ENCODE data around the gene LRRFIP1.

LRRFIP1 gene

DNA sequence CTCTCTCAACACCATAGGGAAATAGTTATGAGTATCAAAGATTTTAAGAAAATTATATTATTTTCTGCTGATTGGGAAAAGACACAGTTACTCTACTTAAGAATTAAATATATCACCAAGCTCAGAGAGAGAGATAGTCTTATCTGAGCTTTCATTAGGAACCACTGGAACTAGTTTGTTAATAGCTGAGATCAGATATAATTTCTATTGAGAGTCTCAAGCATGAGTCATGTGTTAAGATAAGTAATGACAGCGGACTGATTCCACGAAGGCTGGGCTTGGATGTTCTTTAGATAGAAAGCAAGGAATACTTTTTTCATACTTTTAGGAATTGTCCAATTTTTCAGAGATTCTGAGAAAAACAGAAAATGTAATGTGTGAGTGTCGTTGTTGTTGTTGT lies 126.8 kb downstream of the LRRFIP1 start:
- Histone ChIP-seq H3K27ac (ENCODE audit: low read length) (no peak overlapping the region), H3K27me3 (ENCODE audit: insufficient read depth, low read length, poor library complexity) (no peaks in the 10 kb centered on the region), H3K36me3 (ENCODE audit: insufficient read depth, low read length) (peaks cover 84% of the 10 kb centered on the region), H2AFZ (ENCODE audit: low read depth, low read length) (no peak overlapping the region), H3K79me2 (ENCODE audit: insufficient read depth, low read length) (no peaks in the 10 kb centered on the region), H3K9ac (ENCODE audit: low read depth, low read length) (no peak overlapping the region), H3K9me3 (ENCODE audit: insufficient read depth, low read length, severe bottlenecking) (no peaks in the 10 kb centered on the region), H3K4me1 (ENCODE audit: insufficient read depth, low read length) (no peaks in the 10 kb centered on the region), H3K4me3 (ENCODE audit: low read depth in 1 of 2, low read length in 2 of 2) (no peak overlapping the region), H4K20me1 (ENCODE audit: insufficient read depth, low read length) (0 out of 2 replicates have a peak, but pooled peaks cover 4% of the 10 kb centered on the region), H3K4me2 (ENCODE audit: insufficient read depth, low read length) (no peak overlapping the region)
- ATAC-seq (ENCODE audit: insufficient read depth, low read depth) (no peak), DNase-seq (no peak)
- TF ChIP-seq EZH2 (IDR thresholded peaks at IDR 0.05; ENCODE audit: borderline replicate concordance, low read depth, low read length, severe bottlenecking): no peak
- no peak for TF ChIP-seq CTCF (IDR thresholded peaks at IDR 0.05; ENCODE audit: borderline replicate concordance, extremely low read depth, low read length, poor library complexity, severe bottlenecking)

DNA sequence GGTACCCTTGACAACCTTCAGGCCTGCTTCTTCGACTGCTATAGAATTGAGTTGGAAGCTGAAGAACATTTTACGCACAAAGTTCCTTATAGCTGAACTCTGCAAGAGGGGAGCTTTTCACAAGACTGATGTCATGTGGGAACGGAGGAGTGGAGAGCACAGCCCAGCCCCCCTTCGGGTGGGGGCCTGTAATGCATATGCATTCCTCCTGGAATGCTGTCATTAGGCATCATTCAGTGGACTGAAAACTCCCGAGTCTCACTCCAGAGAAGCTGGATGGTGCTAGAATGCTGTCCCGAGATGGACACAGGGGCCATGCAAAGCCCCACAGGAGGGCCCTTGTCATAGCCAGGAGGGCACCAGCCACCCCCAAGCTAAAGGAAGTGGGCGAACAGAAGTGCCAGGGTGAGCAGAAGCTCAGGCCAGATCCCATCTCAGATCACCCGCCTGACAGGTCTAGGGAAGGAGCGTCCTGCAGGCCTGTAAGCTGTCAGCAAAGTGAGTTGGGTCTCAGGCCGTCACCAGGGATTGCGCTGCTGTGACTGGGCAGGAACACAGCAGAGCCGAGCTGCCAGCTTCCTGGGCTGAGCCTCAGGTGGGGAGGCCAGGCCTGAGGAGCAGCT lies 127.3 kb downstream of the LRRFIP1 start:
- H3K27ac ChIP-seq (ENCODE audit: low read length): no peak overlapping the region
- H3K9ac ChIP-seq (ENCODE audit: low read depth, low read length): no peak overlapping the region
- no peaks in the 10 kb centered on the region for H3K79me2 ChIP-seq (ENCODE audit: insufficient read depth, low read length)
- H3K9me3 ChIP-seq (ENCODE audit: insufficient read depth, low read length, severe bottlenecking): no peaks in the 10 kb centered on the region
- H4K20me1 ChIP-seq (ENCODE audit: insufficient read depth, low read length): 0 out of 2 replicates have a peak, but pooled peaks cover 4% of the 10 kb centered on the region
- no peak overlapping the region for H2AFZ ChIP-seq (ENCODE audit: low read depth, low read length)
- H3K4me3 ChIP-seq (ENCODE audit: low read depth in 1 of 2, low read length in 2 of 2): no peak overlapping the region
- H3K4me2 ChIP-seq (ENCODE audit: insufficient read depth, low read length): no peak overlapping the region
- H3K27me3 ChIP-seq (ENCODE audit: insufficient read depth, low read length, poor library complexity): no peaks in the 10 kb centered on the region
- TF ChIP-seq EZH2 (IDR thresholded peaks at IDR 0.05; ENCODE audit: borderline replicate concordance, low read depth, low read length, severe bottlenecking): no peak
- no peak for TF ChIP-seq CTCF (IDR thresholded peaks at IDR 0.05; ENCODE audit: borderline replicate concordance, extremely low read depth, low read length, poor library complexity, severe bottlenecking)
- H3K4me1 ChIP-seq (ENCODE audit: insufficient read depth, low read length): no peaks in the 10 kb centered on the region
- H3K36me3 ChIP-seq (ENCODE audit: insufficient read depth, low read length): peaks cover 84% of the 10 kb centered on the region
- ATAC-seq (ENCODE audit: insufficient read depth, low read depth) (no peak), DNase-seq (no peak)

DNA sequence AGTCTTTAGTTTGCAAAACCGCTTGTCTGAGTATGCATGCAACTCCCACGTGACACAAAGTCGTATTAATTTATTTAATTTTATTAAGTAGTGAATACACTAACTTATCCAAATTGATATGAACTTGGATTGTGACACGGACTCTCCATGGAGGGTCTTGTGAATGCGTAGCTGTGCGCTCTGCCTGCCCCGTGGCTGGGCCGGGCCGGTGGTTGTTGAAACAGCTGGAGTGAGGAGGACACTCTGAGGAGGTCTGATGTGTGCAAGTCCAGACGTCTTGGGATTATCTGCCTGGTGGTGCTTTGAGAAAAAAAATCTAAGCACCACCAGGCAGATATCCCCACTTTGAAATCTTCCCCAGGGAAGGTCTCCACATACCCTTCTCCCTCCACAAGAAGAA lies 130.2 kb downstream of the LRRFIP1 start:
- Histone ChIP-seq H3K9me3 (ENCODE audit: insufficient read depth, low read length, severe bottlenecking) (no peaks in the 10 kb centered on the region), H3K4me3 (ENCODE audit: low read depth in 1 of 2, low read length in 2 of 2) (no peak overlapping the region), H3K79me2 (ENCODE audit: insufficient read depth, low read length) (no peaks in the 10 kb centered on the region), H3K36me3 (ENCODE audit: insufficient read depth, low read length) (peaks cover 83% of the 10 kb centered on the region), H4K20me1 (ENCODE audit: insufficient read depth, low read length) (0 out of 2 replicates have a peak, but pooled peaks cover 1% of the 10 kb centered on the region), H3K9ac (ENCODE audit: low read depth, low read length) (no peak overlapping the region), H3K27me3 (ENCODE audit: insufficient read depth, low read length, poor library complexity) (no peaks in the 10 kb centered on the region), H3K4me1 (ENCODE audit: insufficient read depth, low read length) (no peaks in the 10 kb centered on the region), H3K27ac (ENCODE audit: low read length) (no peak overlapping the region), H2AFZ (ENCODE audit: low read depth, low read length) (no peak overlapping the region), H3K4me2 (ENCODE audit: insufficient read depth, low read length) (no peak overlapping the region)
- ATAC-seq (ENCODE audit: insufficient read depth, low read depth) (no peak), DNase-seq (no peak)
- TF ChIP-seq EZH2 (IDR thresholded peaks at IDR 0.05; ENCODE audit: borderline replicate concordance, low read depth, low read length, severe bottlenecking): no peak

DNA sequence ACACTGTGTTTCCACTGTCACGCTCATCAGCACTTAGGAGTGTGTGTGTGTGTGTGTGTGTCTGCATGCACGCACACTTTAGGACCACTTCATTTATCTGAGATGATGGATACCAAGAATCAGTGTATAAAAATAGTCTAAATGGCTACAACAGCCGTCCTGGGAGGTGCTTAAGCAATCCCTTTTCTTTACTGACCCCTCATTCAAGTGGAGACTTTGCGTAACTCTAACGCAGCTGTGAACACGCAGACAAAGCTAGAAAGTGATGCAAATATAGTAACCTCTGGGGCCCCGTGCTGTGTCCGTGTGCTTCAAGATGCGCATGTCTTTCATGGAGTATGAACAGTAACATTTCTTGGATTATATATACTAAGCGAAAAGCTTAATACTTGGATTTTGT lies 130.8 kb downstream of the LRRFIP1 start:
- no peak for ATAC-seq (ENCODE audit: insufficient read depth, low read depth)

More for the DNA sequence above, 130.8 kb downstream of the LRRFIP1 start:
- H3K4me1 ChIP-seq (ENCODE audit: insufficient read depth, low read length): no peaks in the 10 kb centered on the region
- H2AFZ ChIP-seq (ENCODE audit: low read depth, low read length): no peak overlapping the region
- H3K79me2 ChIP-seq (ENCODE audit: insufficient read depth, low read length): no peaks in the 10 kb centered on the region
- no peak overlapping the region for H3K4me3 ChIP-seq (ENCODE audit: low read depth in 1 of 2, low read length in 2 of 2)
- peaks cover 83% of the 10 kb centered on the region for H3K36me3 ChIP-seq (ENCODE audit: insufficient read depth, low read length)
- H3K9me3 ChIP-seq (ENCODE audit: insufficient read depth, low read length, severe bottlenecking): no peaks in the 10 kb centered on the region
- H4K20me1 ChIP-seq (ENCODE audit: insufficient read depth, low read length): no peaks in the 10 kb centered on the region
- H3K4me2 ChIP-seq (ENCODE audit: insufficient read depth, low read length): no peak overlapping the region
- no peak for TF ChIP-seq EZH2 (IDR thresholded peaks at IDR 0.05; ENCODE audit: borderline replicate concordance, low read depth, low read length, severe bottlenecking)
- TF ChIP-seq CTCF (IDR thresholded peaks at IDR 0.05; ENCODE audit: borderline replicate concordance, extremely low read depth, low read length, poor library complexity, severe bottlenecking): no peak
- no peak for DNase-seq
- no peak overlapping the region for H3K27ac ChIP-seq (ENCODE audit: low read length)
- no peaks in the 10 kb centered on the region for H3K27me3 ChIP-seq (ENCODE audit: insufficient read depth, low read length, poor library complexity)
- no peak overlapping the region for H3K9ac ChIP-seq (ENCODE audit: low read depth, low read length)
